Right atrium auricular region (tissue), 2 donors: Measurements from ENCODE around the gene UBE3B. TPM values are rescaled to one million over a fixed set of nuclear protein-coding genes. Genes with fewer than 3 reads are reported as not detected.

Experiments used
- DNase-seq: peaks from one replicate; pipeline ENCODE4 v3.0.0-alpha.2; 2019; ENCODE audit warnings: low spot score
- H3K27ac ChIP-seq, 2 donors: fragments of 200-600 bp; sonication (generic); 1 replicate in 1 of 2; 2 replicates in 1 of 2; pipeline ENCODE4 v1.5.1; 2016 to 2019
- H3K27me3 ChIP-seq, 2 donors: fragments of 200-600 bp; sonication (generic); one replicate each; pipeline versions ENCODE4 v1.5.1 to v1.6.0; 2017 to 2019
- H3K36me3 ChIP-seq: fragments of 200-600 bp; sonication (generic); one replicate; pipeline ENCODE4 v1.5.1; 2016
- H3K4me1 ChIP-seq, 2 donors: fragments of 200-600 bp; sonication (generic); one replicate each; pipeline versions ENCODE4 v1.5.1 to v1.6.0; 2017 to 2019
- H3K4me3 ChIP-seq, 2 donors: fragments of 200-600 bp; sonication (generic); 1 replicate in 1 of 2; 2 replicates in 1 of 2; pipeline ENCODE4 v1.5.1; 2017 to 2019; ENCODE audit warnings: mild to moderate bottlenecking in 1 of 2, moderate library complexity in 1 of 2
- H3K9me3 ChIP-seq, 2 donors: fragments of 200-600 bp; sonication (generic); one replicate each; pipeline ENCODE4 v1.5.1; 2019
- CTCF ChIP-seq, 2 donors: fragments of 200-600 bp; sonication (generic); IDR thresholded peaks; one replicate each; pipeline ENCODE4 v1.5.1; 2019; ENCODE audit warnings: antibody characterized with exemption in 2 of 2
- total RNA-seq, 2 donors: library from RNA; depleted of rRNA; stranded (reverse); fragments of >200 nt; gene quantifications; one replicate each; pipeline ENCODE4 v1.1.0, GENCODE V29; 2016

Gene UBE3B
- total RNA-seq, 2 donors from 2014 or later = 41.7 to 71.8 TPM

DNA sequence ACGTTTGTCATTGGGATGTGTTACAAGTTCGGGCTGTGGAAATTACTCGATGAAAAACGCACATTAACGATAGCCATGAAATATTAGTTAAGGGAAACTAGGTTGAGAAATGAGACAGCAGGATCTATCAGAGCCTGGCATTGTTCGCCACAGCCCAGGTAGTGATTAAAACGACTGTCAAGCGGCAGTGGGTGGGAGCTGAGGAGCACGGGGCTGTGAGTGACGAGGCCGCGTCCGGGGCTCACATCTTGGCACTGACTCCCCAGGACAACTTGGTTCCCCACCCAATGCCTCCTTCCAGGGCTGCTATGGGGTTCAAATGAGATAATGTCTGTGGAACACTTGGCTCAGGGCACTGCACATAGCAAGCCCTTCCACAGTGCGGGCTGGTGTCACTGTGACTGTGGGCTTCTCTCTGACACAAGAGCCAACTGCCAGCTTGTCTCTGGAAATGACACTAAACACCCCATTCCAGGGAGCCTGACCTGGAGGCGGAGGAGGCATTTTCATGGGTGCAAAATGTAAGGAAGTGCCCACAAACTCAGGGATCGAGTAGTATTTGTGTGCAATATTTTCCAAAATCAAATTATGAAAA is 76.6 kb downstream of the UBE3B start:
- Histone ChIP-seq H3K9me3 (no peaks in the 10 kb centered on the region), H3K4me3 (no peak overlapping the region), H3K27ac (no peak overlapping the region), H3K36me3 (no peaks in the 10 kb centered on the region), H3K4me1 (no peaks in the 10 kb centered on the region), H3K27me3 (no peaks in the 10 kb centered on the region)
- TF ChIP-seq CTCF (IDR thresholded peaks at IDR 0.05) = no peak
- DNase-seq = no peak

GRCh38 chr12:109554761-109555160 is 77.3 kb downstream of the UBE3B start:
- TF ChIP-seq CTCF (IDR thresholded peaks at IDR 0.05) = no peak
- no peaks in the 10 kb centered on the region for H3K4me1 ChIP-seq

DNA sequence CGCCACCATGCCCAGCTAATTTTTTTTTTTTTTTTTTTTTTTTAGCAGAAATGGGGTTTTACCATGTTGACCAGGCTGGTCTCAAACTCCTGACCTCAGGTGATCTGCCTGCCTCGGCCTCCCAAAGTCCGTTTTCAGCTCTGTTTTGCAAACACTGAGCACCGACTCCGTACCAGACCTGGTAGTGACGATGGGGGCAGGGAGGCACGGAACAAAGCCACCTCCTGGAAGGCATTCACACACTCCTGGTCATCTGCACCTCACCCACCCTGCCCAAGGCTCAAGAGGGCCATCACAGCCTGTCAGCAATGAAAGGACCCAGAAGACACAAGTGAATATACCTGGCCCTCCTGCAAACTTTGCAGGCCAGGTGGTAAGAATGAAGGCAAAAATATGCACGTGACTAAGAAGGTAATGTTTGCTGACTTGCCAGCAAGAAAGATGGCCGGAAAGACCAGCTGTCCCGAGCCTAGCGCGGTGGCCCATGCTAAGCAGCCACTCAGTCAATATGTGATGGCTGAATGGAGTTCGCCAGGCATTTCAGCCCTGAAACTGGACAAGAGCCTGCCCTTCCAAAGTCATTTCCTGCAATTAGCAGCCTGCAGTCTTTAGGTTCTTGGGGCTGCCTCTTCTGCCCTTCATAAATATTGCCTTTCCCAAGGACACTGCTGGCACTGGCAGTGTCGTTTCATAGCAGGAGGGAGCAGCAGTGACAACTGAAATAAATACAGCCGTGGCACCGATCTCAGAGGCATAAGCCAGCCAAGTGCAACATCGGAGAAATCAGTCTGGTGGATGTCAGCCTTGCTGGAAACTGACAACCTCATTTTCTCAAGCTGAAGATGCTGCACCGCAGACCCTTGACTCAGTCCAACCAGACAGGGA is 78.2 kb downstream of the UBE3B start:
- Histone ChIP-seq H3K27me3 (no peaks in the 10 kb centered on the region), H3K36me3 (no peaks in the 10 kb centered on the region), H3K4me3 (no peak overlapping the region), H3K9me3 (no peaks in the 10 kb centered on the region), H3K27ac (no peak overlapping the region), H3K4me1 (no peaks in the 10 kb centered on the region)
- DNase-seq = no peak
- no peak for TF ChIP-seq CTCF (IDR thresholded peaks at IDR 0.05)

More at GRCh38 chr12:109554761-109555160, 77.3 kb downstream of the UBE3B start:
- H3K36me3 ChIP-seq = no peaks in the 10 kb centered on the region
- no peak overlapping the region for H3K4me3 ChIP-seq
- no peaks in the 10 kb centered on the region for H3K27me3 ChIP-seq
- no peak overlapping the region for H3K27ac ChIP-seq
- H3K9me3 ChIP-seq = no peaks in the 10 kb centered on the region
- no peak for DNase-seq

DNA sequence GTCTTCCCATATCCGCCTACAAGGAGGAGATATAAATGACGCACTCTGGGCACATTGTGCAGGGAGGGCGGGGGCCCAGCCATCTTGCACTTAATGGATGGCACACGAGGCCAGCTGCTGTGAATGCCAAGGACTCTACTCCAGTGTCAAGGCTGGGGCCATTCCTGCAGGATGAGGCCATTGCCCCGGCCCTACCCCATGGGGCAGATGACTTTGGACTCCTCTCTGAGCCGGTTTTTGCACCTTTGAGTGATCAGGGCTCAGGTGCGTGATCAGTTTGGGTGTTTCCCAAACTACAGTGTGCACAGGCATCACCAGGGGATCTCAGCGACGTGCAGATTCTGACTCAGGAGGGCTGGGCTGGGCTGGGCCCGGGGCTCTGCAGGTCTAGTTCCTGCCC is 79.8 kb downstream of the UBE3B start:
- no peak for TF ChIP-seq CTCF (IDR thresholded peaks at IDR 0.05)
- Histone ChIP-seq H3K36me3 (no peaks in the 10 kb centered on the region), H3K4me1 (no peaks in the 10 kb centered on the region), H3K27me3 (no peaks in the 10 kb centered on the region), H3K4me3 (no peak overlapping the region), H3K27ac (no peak overlapping the region), H3K9me3 (no peaks in the 10 kb centered on the region)
- no peak for DNase-seq

DNA sequence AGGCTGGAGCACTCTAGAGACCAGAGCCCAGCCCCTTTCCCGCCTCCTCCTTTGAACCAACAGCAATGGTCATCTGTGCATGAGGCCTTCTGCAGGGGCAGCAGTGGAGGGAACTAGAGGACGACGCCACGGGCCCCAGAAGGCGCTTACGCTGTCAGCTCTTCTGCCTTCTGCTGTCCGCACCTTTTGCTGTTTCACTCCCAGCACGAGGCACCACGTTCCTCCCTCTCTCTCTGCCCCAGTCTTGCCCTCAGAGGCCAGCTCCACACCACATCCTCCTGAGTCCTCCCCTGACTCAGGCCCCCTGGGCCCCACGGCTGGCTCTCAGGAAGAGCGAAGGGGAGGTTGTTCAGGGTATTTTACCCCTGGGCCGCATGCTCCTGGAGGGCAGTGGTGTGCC is 80.4 kb downstream of the UBE3B start:
- no peaks in the 10 kb centered on the region for H3K36me3 ChIP-seq
- no peak for DNase-seq

More for the DNA sequence above, 80.4 kb downstream of the UBE3B start:
- Histone ChIP-seq H3K4me3 (no peak overlapping the region), H3K27me3 (no peaks in the 10 kb centered on the region), H3K4me1 (no peaks in the 10 kb centered on the region), H3K27ac (no peak overlapping the region), H3K9me3 (no peaks in the 10 kb centered on the region)
- TF ChIP-seq CTCF (IDR thresholded peaks at IDR 0.05) = no peak
